HEK293 (cell line): ENCODE data around the gene MED16.

ENCODE experiments used
- BCL6B ChIP-seq: fragments of 450-650 bp; formaldehyde crosslinking; IDR thresholded peaks from 2 replicates; pipeline ENCODE4 v1.5.1; 2017; ENCODE audit warnings: missing biosample characterization, missing genetic modification characterization
- EGR2 ChIP-seq: fragments of 450-650 bp; formaldehyde crosslinking; IDR thresholded peaks from 2 replicates; pipeline ENCODE4 v1.5.1; 2016; ENCODE audit warnings: low read depth, missing biosample characterization, missing genetic modification characterization
- HOXD13 ChIP-seq: sonication (generic); formaldehyde crosslinking; IDR thresholded peaks from 2 replicates; pipeline ENCODE4 v1.8.0; 2022; ENCODE audit warnings: missing genetic modification reagents, borderline replicate concordance
- KLF1 ChIP-seq: fragments of 450-650 bp; formaldehyde crosslinking; IDR thresholded peaks from 2 replicates; pipeline ENCODE4 v1.5.1; 2016; ENCODE audit warnings: missing biosample characterization, missing genetic modification characterization
- PBX3 ChIP-seq: sonication (generic); formaldehyde crosslinking; IDR thresholded peaks from 2 replicates; pipeline ENCODE4 v1.8.1; 2022; ENCODE audit warnings: mild to moderate bottlenecking, moderate library complexity, missing genetic modification reagents
- PRDM10 ChIP-seq: fragments of 450-650 bp; formaldehyde crosslinking; IDR thresholded peaks from 2 replicates; pipeline ENCODE4 v1.5.1; 2016; ENCODE audit warnings: missing biosample characterization, missing genetic modification characterization
- PRDM2 ChIP-seq: fragments of 450-650 bp; formaldehyde crosslinking; IDR thresholded peaks from 2 replicates; pipeline ENCODE4 v1.5.1; 2016; ENCODE audit warnings: missing biosample characterization, missing genetic modification characterization, borderline replicate concordance
- SETDB1 ChIP-seq: IDR thresholded peaks from one replicate; pipeline ENCODE4 v1.6.1; 2017; ENCODE audit warnings: mild to moderate bottlenecking, low read length, moderate library complexity, mixed read lengths; ENCODE audit not compliant: insufficient read length
- SP2 ChIP-seq: fragments of 450-650 bp; formaldehyde crosslinking; IDR thresholded peaks from 2 replicates; pipeline ENCODE4 v1.5.1; 2016; ENCODE audit warnings: missing biosample characterization, missing genetic modification characterization
- YY1 ChIP-seq: fragments of 450-650 bp; formaldehyde crosslinking; IDR thresholded peaks from 2 replicates; pipeline ENCODE4 v1.5.1; 2018; ENCODE audit warnings: missing biosample characterization, missing genetic modification characterization
- ZIC2 ChIP-seq: fragments of 450-650 bp; formaldehyde crosslinking; IDR thresholded peaks from 2 replicates; pipeline ENCODE4 v1.5.1; 2016; ENCODE audit warnings: missing biosample characterization, missing genetic modification characterization
- ZNF112 ChIP-seq: fragments of 450-650 bp; formaldehyde crosslinking; IDR thresholded peaks from 2 replicates; pipeline ENCODE4 v1.5.0; 2017; ENCODE audit warnings: missing biosample characterization, missing genetic modification characterization
- ZNF140 ChIP-seq: fragments of 450-650 bp; formaldehyde crosslinking; IDR thresholded peaks from 2 replicates; pipeline ENCODE4 v1.5.1; 2016; ENCODE audit warnings: missing biosample characterization, missing genetic modification characterization
- ZNF214 ChIP-seq: fragments of 450-650 bp; formaldehyde crosslinking; IDR thresholded peaks from 2 replicates; pipeline ENCODE4 v1.5.1; 2017; ENCODE audit warnings: missing biosample characterization, mild to moderate bottlenecking, missing genetic modification characterization, borderline replicate concordance
- ZNF366 ChIP-seq: fragments of 450-650 bp; formaldehyde crosslinking; conservative IDR thresholded peaks from 2 replicates; pipeline ENCODE4 v1.5.1; 2016; ENCODE audit warnings: missing biosample characterization, missing genetic modification characterization
- ZNF398 ChIP-seq: fragments of 450-650 bp; formaldehyde crosslinking; IDR thresholded peaks from 2 replicates; pipeline ENCODE4 v1.5.1; 2017; ENCODE audit warnings: missing biosample characterization, missing genetic modification characterization
- ZNF426 ChIP-seq: fragments of 450-650 bp; formaldehyde crosslinking; IDR thresholded peaks from 2 replicates; pipeline ENCODE4 v1.5.1; 2017; ENCODE audit warnings: missing biosample characterization, missing genetic modification characterization, mild to moderate bottlenecking, inconsistent platforms, moderate library complexity
- ZNF473 ChIP-seq: fragments of 450-650 bp; formaldehyde crosslinking; IDR thresholded peaks from 2 replicates; pipeline ENCODE4 v1.5.1; 2017; ENCODE audit warnings: missing biosample characterization, missing genetic modification characterization
- ZNF555 ChIP-seq: fragments of 450-650 bp; formaldehyde crosslinking; conservative IDR thresholded peaks from 2 replicates; pipeline ENCODE4 v1.5.1; 2017; ENCODE audit warnings: missing biosample characterization, mild to moderate bottlenecking, missing genetic modification characterization, inconsistent platforms
- ZNF560 ChIP-seq: fragments of 450-650 bp; formaldehyde crosslinking; IDR thresholded peaks from 2 replicates; pipeline ENCODE4 v1.5.1; 2017; ENCODE audit warnings: missing biosample characterization, missing genetic modification characterization, borderline replicate concordance
- ZNF623 ChIP-seq: fragments of 450-650 bp; formaldehyde crosslinking; IDR thresholded peaks from 2 replicates; pipeline ENCODE4 v1.5.1; 2016; ENCODE audit warnings: missing biosample characterization, missing genetic modification characterization
- TF ChIP-seq, protein P1 (sequence below): fragments of 450-650 bp; formaldehyde crosslinking; IDR thresholded peaks from 2 replicates; pipeline ENCODE4 v1.5.1; 2017; ENCODE audit warnings: missing biosample characterization, missing genetic modification characterization
- TF ChIP-seq, protein P2 (sequence below): IDR thresholded peaks from 2 replicates; pipeline ENCODE4 v1.6.1; 2011; ENCODE audit warnings: mild to moderate bottlenecking, low read depth, low read length, borderline replicate concordance

Gene MED16

DNA sequence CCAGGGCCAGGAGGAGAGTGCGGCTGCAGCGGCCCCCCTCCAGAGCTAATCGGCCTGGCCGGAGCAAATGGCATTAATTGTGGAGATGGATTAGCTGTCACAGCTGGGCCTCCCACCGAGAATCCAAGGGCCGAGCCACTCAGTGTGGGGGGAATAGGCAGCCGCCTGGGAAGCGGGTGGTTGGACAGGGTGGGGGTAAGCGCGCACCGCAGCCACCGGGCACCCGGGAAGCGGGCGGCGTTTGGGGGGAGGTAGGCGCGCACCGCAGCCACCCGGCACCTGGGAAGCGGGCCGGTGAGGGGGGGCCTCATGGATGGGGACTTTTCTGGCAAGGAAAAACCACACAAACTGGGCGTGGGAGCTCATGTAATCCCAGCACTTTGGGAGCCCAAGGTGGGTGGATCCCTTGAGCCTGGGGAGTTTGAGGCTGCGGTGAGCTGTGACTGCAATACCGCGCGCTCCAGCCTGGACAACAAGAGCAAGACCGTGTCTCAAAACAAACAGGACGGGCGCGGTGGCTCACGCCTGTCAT lies 10.3 kb upstream of the MED16 start (continued):
- TF ChIP-seq PRDM2 (no peak), ZNF398 (tag by site-specific recombination) (peak; percentile 90), ZNF112 (tag by site-specific recombination) (no peak), EGR2 (tag by site-specific recombination) (peak; percentile 74), BCL6B (no peak), YY1 (tag by site-specific recombination) (no peak), ZIC2 (tag by site-specific recombination) (peak; percentile 96), PBX3 (CRISPR knock-in tag) (no peak), ZNF366 (tag by site-specific recombination) (no peak), KLF1 (tag by site-specific recombination) (peak; percentile 93), ZNF623 (tag by site-specific recombination) (no peak), SETDB1 (no peak), ZNF426 (tag by site-specific recombination) (no peak), ZNF555 (tag by site-specific recombination) (no peak), ZNF560 (tag by site-specific recombination) (no peak), ZNF140 (no peak), ZNF473 (tag by site-specific recombination) (no peak), HOXD13 (CRISPR knock-in tag) (no peak), SP2 (peak; percentile 34; the same call in 1 of the 2 replicates), PRDM10 (tag by site-specific recombination) (peak; percentile 82), ZNF214 (tag by site-specific recombination) (no peak)
- TF ChIP-seq, protein P1, sequence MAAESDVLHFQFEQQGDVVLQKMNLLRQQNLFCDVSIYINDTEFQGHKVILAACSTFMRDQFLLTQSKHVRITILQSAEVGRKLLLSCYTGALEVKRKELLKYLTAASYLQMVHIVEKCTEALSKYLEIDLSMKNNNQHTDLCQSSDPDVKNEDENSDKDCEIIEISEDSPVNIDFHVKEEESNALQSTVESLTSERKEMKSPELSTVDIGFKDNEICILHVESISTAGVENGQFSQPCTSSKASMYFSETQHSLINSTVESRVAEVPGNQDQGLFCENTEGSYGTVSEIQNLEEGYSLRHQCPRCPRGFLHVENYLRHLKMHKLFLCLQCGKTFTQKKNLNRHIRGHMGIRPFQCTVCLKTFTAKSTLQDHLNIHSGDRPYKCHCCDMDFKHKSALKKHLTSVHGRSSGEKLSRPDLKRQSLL, result no peak
- TF ChIP-seq, protein P2, sequence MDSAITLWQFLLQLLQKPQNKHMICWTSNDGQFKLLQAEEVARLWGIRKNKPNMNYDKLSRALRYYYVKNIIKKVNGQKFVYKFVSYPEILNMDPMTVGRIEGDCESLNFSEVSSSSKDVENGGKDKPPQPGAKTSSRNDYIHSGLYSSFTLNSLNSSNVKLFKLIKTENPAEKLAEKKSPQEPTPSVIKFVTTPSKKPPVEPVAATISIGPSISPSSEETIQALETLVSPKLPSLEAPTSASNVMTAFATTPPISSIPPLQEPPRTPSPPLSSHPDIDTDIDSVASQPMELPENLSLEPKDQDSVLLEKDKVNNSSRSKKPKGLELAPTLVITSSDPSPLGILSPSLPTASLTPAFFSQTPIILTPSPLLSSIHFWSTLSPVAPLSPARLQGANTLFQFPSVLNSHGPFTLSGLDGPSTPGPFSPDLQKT, result no peak
